ENCODE results near the gene CDHR5.

DNA sequence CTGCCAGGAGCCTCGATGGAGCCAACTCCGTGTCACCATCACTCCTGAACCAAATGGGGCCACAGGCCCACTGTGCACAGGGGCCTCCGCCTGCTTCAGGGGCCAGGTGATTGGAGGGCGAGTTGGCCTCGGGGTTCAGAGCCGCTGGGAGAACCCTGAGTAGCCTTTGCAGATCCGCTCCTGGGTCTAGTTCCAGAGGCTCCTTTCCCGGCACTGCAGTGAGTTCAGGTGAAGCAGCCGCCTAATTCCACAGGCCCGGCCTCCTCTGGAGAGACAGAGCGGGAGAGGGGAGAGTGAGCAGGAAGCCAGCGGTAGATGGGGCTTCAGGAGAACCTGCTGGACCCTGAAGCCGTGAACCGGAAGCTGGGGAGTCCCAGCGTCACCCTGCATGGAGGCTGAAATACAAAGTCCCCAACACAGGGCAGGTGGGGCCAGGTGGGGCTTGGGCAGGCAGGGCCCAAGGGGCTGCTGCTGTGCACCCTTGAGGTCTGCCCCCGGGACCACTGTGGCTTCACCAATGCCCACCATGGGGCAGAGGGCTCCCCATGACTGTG lies 34.9 kb upstream of the CDHR5 start:
- no peak for TF ChIP-seq CTCF (IDR thresholded peaks at IDR 0.05; ENCODE audit: insufficient read depth, low read length, poor library complexity, severe bottlenecking)
- TF ChIP-seq EZH2phosphoT487 (conservative IDR thresholded peaks at IDR 0.05; ENCODE audit: low read length) = no peak

Measured in SU-DHL-6 (cell line).